ENCODE measurements around the gene SMURF1.

GRCh38 chr7:99171731-99172130 lies 27.8 kb upstream of the SMURF1 start:
- TF ChIP-seq POLR2A (IDR thresholded peaks at IDR 0.05), result no peak
- TF ChIP-seq, protein P1, sequence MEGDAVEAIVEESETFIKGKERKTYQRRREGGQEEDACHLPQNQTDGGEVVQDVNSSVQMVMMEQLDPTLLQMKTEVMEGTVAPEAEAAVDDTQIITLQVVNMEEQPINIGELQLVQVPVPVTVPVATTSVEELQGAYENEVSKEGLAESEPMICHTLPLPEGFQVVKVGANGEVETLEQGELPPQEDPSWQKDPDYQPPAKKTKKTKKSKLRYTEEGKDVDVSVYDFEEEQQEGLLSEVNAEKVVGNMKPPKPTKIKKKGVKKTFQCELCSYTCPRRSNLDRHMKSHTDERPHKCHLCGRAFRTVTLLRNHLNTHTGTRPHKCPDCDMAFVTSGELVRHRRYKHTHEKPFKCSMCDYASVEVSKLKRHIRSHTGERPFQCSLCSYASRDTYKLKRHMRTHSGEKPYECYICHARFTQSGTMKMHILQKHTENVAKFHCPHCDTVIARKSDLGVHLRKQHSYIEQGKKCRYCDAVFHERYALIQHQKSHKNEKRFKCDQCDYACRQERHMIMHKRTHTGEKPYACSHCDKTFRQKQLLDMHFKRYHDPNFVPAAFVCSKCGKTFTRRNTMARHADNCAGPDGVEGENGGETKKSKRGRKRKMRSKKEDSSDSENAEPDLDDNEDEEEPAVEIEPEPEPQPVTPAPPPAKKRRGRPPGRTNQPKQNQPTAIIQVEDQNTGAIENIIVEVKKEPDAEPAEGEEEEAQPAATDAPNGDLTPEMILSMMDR (IDR thresholded peaks at IDR 0.05), result no peak

Data from body of pancreas (tissue), 4 donors.